Renal cortex interstitium (tissue), 11 donors: ENCODE results near the gene VASN. TPM values are rescaled to one million over a fixed set of nuclear protein-coding genes. Genes with fewer than 3 reads are reported as not detected.

ENCODE experiments used
- DNase-seq, 11 donors: peaks; one replicate each; pipeline ENCODE4 v3.0.0-alpha.2; 2013; ENCODE audit warnings: low read depth in 9 of 11, low spot score in 4 of 11; ENCODE audit errors: extremely low read depth in 1 of 11
- polyA plus RNA-seq, 3 donors: library from polyadenylated mRNA; unstranded; fragments of 120-200 nt; gene quantifications; one replicate each; pipeline ENCODE4 v1.2.1, GENCODE V29; 2013; ENCODE audit not compliant: insufficient read length in 3 of 3

VASN gene
- polyA plus RNA-seq, 3 donors, result 30.0 to 64.1 (median 57.5) TPM

- DNase-seq, result no peak
Observed at GRCh38 chr16:4347010-4347409, 24.6 kb upstream of the VASN start.

GRCh38 chr16:4347765-4348509 lies 23.7 kb upstream of the VASN start:
- no peak for DNase-seq

GRCh38 chr16:4349332-4349731 lies 22.3 kb upstream of the VASN start:
- no peak for DNase-seq

- DNase-seq, result no peak
Observed at GRCh38 chr16:4350365-4350786, 21.3 kb upstream of the VASN start.

GRCh38 chr16:4350787-4351659 lies 20.6 kb upstream of the VASN start, which contains the start of gene PAM16:
TSS of gene PAM16 (minus strand) at chr16:4351321. CDS start at chr16:4351234, 87 bp downstream.
- DNase-seq, result peak; percentile 83 to 94 (median 92)

GRCh38 chr16:4351880-4352279 lies 19.8 kb upstream of the VASN start:
- no peak for DNase-seq

GRCh38 chr16:4352843-4353242 lies 18.8 kb upstream of the VASN start:
- DNase-seq, result no peak

- DNase-seq, result no peak
Observed at GRCh38 chr16:4353675-4354074, 18.0 kb upstream of the VASN start.

- DNase-seq, result no peak
Observed at GRCh38 chr16:4354512-4355409, 16.9 kb upstream of the VASN start.

GRCh38 chr16:4356820-4357219 lies 14.8 kb upstream of the VASN start:
- DNase-seq, result no peak

GRCh38 chr16:4358236-4358635 lies 13.4 kb upstream of the VASN start:
- no peak for DNase-seq

GRCh38 chr16:4358831-4359561 lies 12.7 kb upstream of the VASN start:
- DNase-seq, result no peak

- DNase-seq, result no peak
Observed at GRCh38 chr16:4359914-4360313, 11.7 kb upstream of the VASN start.

- no peak for DNase-seq
Observed at GRCh38 chr16:4360538-4361021, 11.1 kb upstream of the VASN start.

GRCh38 chr16:4361033-4361943 lies 10.4 kb upstream of the VASN start:
- DNase-seq, result no peak

GRCh38 chr16:4361944-4362311 lies 9.7 kb upstream of the VASN start:
- DNase-seq, result no peak

- DNase-seq, result no peak
Observed at GRCh38 chr16:4362476-4363135, 9.0 kb upstream of the VASN start.
